ENCODE data around the gene TMTC3.
A peak's percentile ranks its signal among the peaks of the same experiment; 100 is the strongest.

TMTC3 gene

DNA sequence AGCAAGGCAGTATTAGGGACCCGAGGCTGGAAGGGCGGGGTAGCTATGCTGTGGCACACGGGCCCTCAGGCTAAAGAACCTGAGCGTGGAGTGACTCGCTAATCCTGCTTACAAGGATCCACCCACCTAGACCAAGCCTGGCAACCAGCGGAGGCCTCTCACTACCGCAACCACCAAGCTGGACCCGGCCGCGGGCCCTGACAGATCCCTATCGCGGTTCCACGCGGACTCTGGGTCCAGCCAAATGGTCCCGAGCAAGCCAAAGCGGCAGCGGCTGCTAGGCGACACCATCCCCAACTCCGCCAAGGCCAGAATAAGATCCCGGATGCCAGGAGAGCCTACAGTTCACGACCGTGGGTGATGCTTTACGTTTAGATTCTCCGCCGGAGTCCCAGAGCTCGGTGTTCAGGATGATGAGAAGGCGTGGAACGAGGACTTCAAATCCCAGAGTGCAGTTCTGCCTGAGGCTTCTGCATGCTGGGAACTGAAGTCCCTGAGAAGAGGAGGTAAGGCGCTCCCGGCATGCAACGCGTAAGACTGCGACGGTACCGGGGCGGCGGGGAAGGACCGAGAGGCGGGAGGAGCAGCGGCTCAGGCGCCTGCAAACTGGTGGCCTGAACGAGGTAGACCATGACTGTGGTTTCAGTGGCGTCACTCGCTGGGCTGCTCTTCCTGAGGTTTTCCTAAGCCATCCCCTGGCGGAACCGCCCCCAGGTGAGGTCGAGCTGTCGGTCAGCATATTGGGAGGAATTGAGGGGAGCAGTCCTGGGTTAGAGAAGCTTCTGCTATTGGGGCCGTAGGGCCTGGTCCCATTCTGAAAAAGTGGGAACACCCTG, at the start of gene TMTC3, which contains the start of gene CEP290 (continued):
- TF ChIP-seq, protein P1, sequence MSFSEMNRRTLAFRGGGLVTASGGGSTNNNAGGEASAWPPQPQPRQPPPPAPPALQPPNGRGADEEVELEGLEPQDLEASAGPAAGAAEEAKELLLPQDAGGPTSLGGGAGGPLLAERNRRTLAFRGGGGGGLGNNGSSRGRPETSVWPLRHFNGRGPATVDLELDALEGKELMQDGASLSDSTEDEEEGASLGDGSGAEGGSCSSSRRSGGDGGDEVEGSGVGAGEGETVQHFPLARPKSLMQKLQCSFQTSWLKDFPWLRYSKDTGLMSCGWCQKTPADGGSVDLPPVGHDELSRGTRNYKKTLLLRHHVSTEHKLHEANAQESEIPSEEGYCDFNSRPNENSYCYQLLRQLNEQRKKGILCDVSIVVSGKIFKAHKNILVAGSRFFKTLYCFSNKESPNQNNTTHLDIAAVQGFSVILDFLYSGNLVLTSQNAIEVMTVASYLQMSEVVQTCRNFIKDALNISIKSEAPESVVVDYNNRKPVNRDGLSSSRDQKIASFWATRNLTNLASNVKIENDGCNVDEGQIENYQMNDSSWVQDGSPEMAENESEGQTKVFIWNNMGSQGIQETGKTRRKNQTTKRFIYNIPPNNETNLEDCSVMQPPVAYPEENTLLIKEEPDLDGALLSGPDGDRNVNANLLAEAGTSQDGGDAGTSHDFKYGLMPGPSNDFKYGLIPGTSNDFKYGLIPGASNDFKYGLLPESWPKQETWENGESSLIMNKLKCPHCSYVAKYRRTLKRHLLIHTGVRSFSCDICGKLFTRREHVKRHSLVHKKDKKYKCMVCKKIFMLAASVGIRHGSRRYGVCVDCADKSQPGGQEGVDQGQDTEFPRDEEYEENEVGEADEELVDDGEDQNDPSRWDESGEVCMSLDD (tag by site-specific recombination; IDR thresholded peaks at IDR 0.05) = peak; percentile 20; the same call in 1 of the 2 replicates
- TF ChIP-seq, protein P2, sequence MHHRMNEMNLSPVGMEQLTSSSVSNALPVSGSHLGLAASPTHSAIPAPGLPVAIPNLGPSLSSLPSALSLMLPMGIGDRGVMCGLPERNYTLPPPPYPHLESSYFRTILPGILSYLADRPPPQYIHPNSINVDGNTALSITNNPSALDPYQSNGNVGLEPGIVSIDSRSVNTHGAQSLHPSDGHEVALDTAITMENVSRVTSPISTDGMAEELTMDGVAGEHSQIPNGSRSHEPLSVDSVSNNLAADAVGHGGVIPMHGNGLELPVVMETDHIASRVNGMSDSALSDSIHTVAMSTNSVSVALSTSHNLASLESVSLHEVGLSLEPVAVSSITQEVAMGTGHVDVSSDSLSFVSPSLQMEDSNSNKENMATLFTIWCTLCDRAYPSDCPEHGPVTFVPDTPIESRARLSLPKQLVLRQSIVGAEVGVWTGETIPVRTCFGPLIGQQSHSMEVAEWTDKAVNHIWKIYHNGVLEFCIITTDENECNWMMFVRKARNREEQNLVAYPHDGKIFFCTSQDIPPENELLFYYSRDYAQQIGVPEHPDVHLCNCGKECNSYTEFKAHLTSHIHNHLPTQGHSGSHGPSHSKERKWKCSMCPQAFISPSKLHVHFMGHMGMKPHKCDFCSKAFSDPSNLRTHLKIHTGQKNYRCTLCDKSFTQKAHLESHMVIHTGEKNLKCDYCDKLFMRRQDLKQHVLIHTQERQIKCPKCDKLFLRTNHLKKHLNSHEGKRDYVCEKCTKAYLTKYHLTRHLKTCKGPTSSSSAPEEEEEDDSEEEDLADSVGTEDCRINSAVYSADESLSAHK (tag by site-specific recombination; IDR thresholded peaks at IDR 0.05) = no peak
- TF ChIP-seq ZNF324 (tag by site-specific recombination; IDR thresholded peaks at IDR 0.05) (0 out of 2 replicates have a peak, but pooled peaks have one; percentile 14), ZNF391 (tag by site-specific recombination; IDR thresholded peaks at IDR 0.05; ENCODE audit: borderline replicate concordance, low read depth) (no peak), ZNF571 (tag by site-specific recombination; IDR thresholded peaks at IDR 0.05) (no peak), ZNF560 (tag by site-specific recombination; IDR thresholded peaks at IDR 0.05; ENCODE audit: borderline replicate concordance) (no peak), ZNF426 (tag by site-specific recombination; IDR thresholded peaks at IDR 0.05) (no peak), GLI2 (tag by site-specific recombination; IDR thresholded peaks at IDR 0.05; ENCODE audit: borderline replicate concordance, low read depth) (no peak), ZNF623 (tag by site-specific recombination; IDR thresholded peaks at IDR 0.05) (no peak), SETDB1 (IDR thresholded peaks at IDR 0.05; ENCODE audit: insufficient read length, low read length) (no peak), ZNF521 (tag by site-specific recombination; IDR thresholded peaks at IDR 0.05) (no peak), ZNF776 (tag by site-specific recombination; IDR thresholded peaks at IDR 0.05; ENCODE audit: borderline replicate concordance) (no peak), ZNF433 (tag by site-specific recombination; IDR thresholded peaks at IDR 0.05; ENCODE audit: low read depth) (no peak), ZNF654 (tag by site-specific recombination; IDR thresholded peaks at IDR 0.05; ENCODE audit: low read depth) (no peak), ZNF292 (tag by site-specific recombination; IDR thresholded peaks at IDR 0.05; ENCODE audit: borderline replicate concordance, low read depth) (no peak), ZSCAN30 (tag by site-specific recombination; IDR thresholded peaks at IDR 0.05) (peak; percentile 76; the same call in 1 of the 2 replicates), PRDM1 (tag by site-specific recombination; IDR thresholded peaks at IDR 0.05) (no peak), ZBTB48 (tag by site-specific recombination; IDR thresholded peaks at IDR 0.05) (peak; percentile 94)
- TF ChIP-seq, protein P3, sequence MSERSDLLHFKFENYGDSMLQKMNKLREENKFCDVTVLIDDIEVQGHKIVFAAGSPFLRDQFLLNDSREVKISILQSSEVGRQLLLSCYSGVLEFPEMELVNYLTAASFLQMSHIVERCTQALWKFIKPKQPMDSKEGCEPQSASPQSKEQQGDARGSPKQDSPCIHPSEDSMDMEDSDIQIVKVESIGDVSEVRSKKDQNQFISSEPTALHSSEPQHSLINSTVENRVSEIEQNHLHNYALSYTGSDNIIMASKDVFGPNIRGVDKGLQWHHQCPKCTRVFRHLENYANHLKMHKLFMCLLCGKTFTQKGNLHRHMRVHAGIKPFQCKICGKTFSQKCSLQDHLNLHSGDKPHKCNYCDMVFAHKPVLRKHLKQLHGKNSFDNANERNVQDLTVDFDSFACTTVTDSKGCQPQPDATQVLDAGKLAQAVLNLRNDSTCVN (tag by site-specific recombination; optimal IDR thresholded peaks at IDR 0.05) = peak; percentile 50
- TF ChIP-seq, protein P4, sequence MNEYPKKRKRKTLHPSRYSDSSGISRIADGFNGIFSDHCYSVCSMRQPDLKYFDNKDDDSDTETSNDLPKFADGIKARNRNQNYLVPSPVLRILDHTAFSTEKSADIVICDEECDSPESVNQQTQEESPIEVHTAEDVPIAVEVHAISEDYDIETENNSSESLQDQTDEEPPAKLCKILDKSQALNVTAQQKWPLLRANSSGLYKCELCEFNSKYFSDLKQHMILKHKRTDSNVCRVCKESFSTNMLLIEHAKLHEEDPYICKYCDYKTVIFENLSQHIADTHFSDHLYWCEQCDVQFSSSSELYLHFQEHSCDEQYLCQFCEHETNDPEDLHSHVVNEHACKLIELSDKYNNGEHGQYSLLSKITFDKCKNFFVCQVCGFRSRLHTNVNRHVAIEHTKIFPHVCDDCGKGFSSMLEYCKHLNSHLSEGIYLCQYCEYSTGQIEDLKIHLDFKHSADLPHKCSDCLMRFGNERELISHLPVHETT (tag by site-specific recombination; IDR thresholded peaks at IDR 0.05) = peak; percentile 68; the same call in 1 of the 2 replicates
- TF ChIP-seq, protein P5, sequence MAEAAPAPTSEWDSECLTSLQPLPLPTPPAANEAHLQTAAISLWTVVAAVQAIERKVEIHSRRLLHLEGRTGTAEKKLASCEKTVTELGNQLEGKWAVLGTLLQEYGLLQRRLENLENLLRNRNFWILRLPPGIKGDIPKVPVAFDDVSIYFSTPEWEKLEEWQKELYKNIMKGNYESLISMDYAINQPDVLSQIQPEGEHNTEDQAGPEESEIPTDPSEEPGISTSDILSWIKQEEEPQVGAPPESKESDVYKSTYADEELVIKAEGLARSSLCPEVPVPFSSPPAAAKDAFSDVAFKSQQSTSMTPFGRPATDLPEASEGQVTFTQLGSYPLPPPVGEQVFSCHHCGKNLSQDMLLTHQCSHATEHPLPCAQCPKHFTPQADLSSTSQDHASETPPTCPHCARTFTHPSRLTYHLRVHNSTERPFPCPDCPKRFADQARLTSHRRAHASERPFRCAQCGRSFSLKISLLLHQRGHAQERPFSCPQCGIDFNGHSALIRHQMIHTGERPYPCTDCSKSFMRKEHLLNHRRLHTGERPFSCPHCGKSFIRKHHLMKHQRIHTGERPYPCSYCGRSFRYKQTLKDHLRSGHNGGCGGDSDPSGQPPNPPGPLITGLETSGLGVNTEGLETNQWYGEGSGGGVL (tag by site-specific recombination; IDR thresholded peaks at IDR 0.05) = no peak
- TF ChIP-seq, protein P6, sequence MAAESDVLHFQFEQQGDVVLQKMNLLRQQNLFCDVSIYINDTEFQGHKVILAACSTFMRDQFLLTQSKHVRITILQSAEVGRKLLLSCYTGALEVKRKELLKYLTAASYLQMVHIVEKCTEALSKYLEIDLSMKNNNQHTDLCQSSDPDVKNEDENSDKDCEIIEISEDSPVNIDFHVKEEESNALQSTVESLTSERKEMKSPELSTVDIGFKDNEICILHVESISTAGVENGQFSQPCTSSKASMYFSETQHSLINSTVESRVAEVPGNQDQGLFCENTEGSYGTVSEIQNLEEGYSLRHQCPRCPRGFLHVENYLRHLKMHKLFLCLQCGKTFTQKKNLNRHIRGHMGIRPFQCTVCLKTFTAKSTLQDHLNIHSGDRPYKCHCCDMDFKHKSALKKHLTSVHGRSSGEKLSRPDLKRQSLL (tag by site-specific recombination; IDR thresholded peaks at IDR 0.05) = peak; percentile 89
- TF ChIP-seq, protein P7, sequence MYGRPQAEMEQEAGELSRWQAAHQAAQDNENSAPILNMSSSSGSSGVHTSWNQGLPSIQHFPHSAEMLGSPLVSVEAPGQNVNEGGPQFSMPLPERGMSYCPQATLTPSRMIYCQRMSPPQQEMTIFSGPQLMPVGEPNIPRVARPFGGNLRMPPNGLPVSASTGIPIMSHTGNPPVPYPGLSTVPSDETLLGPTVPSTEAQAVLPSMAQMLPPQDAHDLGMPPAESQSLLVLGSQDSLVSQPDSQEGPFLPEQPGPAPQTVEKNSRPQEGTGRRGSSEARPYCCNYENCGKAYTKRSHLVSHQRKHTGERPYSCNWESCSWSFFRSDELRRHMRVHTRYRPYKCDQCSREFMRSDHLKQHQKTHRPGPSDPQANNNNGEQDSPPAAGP (tag by site-specific recombination; IDR thresholded peaks at IDR 0.05) = 0 out of 2 replicates have a peak, but pooled peaks have one; percentile 58
- TF ChIP-seq, protein P8, sequence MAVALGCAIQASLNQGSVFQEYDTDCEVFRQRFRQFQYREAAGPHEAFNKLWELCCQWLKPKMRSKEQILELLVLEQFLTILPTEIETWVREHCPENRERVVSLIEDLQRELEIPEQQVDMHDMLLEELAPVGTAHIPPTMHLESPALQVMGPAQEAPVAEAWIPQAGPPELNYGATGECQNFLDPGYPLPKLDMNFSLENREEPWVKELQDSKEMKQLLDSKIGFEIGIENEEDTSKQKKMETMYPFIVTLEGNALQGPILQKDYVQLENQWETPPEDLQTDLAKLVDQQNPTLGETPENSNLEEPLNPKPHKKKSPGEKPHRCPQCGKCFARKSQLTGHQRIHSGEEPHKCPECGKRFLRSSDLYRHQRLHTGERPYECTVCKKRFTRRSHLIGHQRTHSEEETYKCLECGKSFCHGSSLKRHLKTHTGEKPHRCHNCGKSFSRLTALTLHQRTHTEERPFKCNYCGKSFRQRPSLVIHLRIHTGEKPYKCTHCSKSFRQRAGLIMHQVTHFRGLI (tag by site-specific recombination; IDR thresholded peaks at IDR 0.05) = no peak
